ENCODE data around the gene RABGAP1.

The RABGAP1 gene

GRCh38 chr9:123049589-123050222 is 108.9 kb downstream of the RABGAP1 start:
- no peak for DNase-seq

- no peak for DNase-seq
Measured at GRCh38 chr9:123053046-123053445, 112.2 kb downstream of the RABGAP1 start.

DNA sequence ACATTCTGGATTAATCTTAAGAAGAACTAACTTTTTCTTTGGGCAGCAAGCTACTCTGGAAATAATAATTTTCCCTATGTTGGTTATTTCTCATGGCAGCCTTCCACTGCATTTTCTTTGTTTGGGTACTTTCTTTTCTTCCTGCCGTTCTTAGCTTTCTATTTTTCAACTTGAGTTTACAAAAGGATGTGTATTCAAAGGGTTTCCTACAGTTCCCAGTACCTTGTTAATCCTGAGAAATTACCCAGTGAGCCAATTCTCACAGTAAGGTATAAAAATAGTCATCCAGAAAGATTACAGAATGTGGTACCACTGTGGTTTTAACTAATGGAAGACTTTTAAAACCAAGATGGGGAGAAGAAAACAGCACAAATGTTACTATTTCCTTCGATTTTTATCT is 112.9 kb downstream of the RABGAP1 start:
- no peak for DNase-seq

GRCh38 chr9:123058834-123059233 is 118.0 kb downstream of the RABGAP1 start:
- no peak for DNase-seq

GRCh38 chr9:123059472-123060220 is 118.8 kb downstream of the RABGAP1 start:
- no peak for DNase-seq

DNA sequence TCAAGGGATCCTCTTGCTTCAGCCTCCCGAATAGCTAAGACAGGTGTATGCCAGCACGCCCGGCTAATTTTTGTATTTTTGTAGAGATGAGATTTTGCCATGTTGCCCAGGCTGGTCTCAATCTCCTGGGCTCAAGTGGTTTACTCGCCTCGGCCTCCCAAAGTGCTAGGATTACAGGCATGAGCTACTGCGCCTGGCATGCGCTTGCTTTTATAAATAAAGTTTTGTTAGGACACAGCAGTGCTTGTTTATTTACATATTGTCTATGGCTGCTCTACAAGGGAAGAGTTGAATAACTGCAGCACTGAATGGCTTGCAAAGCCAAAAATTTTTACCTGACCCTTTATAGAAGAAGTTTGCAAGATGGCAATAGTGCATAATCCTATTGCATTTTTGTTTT is 120.4 kb downstream of the RABGAP1 start:
- no peak for DNase-seq

GRCh38 chr9:123062351-123063176 is 121.7 kb downstream of the RABGAP1 start:
- DNase-seq = no peak

GRCh38 chr9:123063177-123063598 is 122.4 kb downstream of the RABGAP1 start:
- no peak for DNase-seq

GRCh38 chr9:123063896-123064295 is 123.1 kb downstream of the RABGAP1 start:
- no peak for DNase-seq

- DNase-seq = no peak
Measured at GRCh38 chr9:123064716-123065115, 123.9 kb downstream of the RABGAP1 start.

DNA sequence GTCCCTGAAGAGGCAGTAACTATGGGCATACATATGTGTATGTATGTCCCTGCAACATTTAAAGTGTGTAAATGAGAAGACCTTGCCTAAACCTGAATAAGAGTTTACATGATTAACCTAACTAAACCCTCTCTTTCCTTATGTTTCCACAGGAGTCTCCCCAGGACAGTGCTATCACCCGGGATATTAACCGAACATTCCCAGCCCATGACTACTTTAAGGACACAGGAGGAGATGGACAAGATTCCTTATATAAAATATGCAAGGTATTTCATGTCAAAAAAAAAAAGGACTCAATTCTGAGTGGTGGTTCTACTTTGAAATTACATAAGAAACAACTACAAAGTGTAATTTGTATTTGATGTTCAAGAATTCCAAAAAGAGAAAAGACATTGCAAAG is 124.4 kb downstream of the RABGAP1 start:
- no peak for DNase-seq

DNA sequence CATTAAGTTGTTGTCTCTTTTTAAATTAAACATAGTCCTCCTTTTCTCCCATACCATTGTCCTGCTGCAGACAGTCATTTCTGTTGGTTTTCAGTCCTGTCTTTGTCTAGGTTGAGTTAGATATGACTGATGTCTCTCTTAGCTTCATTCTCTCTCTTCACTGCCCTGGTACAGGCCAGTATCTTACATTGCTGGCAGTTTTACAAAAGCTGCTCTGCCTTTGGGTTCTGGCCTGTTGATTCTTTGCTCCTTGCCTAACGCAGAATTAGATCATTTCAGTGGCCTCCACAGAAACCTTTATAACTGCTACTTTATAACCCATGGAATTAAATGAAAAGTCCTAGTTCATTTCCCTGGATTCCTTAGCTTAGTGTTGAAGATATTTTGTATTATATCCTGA is 126.3 kb downstream of the RABGAP1 start:
- DNase-seq = no peak

- DNase-seq = no peak
Measured at GRCh38 chr9:123069010-123069481, 128.2 kb downstream of the RABGAP1 start.

- no peak for DNase-seq
Measured at GRCh38 chr9:123070198-123070597, 129.4 kb downstream of the RABGAP1 start.

- DNase-seq = no peak
Measured at GRCh38 chr9:123072407-123072995, 131.7 kb downstream of the RABGAP1 start.

GRCh38 chr9:123073441-123073840 is 132.6 kb downstream of the RABGAP1 start:
- no peak for DNase-seq

DNA sequence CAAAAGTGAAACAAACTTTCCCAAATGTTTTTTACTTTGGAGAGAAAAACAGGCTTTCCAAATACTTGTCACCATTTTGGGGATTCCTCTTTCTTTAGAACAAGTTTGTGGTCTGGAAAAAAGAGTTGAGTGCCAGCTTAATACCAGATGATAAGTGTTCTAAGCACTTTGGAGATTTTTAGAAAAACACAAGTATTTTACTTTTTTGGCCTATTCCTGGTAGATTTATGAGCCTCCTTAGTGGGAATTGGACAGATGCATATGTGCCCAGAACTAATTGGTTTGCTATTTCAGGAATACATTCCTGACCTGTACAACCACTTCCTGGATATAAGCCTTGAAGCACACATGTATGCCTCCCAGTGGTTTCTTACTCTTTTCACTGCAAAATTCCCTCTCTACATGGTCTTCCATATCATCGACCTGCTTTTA is 133.2 kb downstream of the RABGAP1 start:
- no peak for DNase-seq

DNA sequence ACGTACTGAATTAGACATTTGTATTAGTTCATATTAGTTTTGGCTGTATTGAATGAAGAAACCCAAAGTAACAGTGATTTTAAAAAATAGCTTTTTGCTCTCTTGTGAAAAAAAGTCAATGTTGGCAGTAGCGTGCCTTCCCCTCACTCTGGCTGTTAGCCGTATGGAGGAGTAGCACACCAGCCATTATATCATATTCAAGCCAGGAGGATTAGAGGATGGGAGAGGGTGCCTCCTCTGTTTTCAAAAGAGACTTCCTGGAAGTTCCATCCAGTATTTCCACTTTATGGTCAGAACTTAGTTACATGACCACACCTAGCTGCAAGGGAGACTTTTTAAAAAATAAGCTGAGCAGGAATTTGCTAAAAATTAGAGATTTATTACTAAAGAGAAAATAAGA is 133.8 kb downstream of the RABGAP1 start:
- DNase-seq = no peak

DNA sequence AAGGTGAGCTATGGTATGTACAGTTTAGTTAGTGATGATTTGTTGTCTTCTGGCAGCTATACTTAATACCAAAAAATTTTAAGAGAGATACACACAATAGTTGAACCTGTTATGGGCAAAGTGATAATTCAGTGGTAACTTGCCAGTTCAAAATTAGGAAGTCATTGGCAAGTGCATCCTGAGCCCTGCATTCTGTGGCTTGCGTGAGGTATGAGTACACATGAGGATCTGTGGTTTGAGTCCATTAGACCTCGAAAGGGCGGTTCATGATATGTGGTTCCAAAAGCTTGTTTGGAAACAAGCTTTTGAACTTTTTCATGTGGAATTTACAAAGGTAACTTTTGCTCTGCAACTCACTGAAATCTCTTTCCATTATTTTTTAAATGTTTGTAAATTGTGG is 139.6 kb downstream of the RABGAP1 start:
- no peak for DNase-seq

DNA sequence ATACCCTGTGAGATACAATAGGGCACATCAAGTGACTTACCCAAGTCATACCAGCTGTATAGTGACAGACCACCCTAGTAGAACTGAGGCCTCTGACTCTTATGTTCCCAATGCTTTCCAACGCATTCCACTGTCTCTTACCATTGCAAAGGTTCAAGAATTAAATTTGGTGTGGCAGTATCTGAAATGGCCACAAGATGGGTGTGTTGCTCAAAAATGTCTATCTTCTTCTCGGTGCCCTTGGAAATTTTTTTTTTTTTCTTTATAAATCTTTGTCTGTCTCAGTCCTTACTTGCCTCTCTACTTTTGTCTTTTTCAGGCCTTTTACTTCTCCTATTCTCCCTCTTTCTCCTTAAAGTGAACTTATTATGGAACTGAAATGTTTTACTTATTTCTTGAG is 141.0 kb downstream of the RABGAP1 start:
- no peak for DNase-seq

DNA sequence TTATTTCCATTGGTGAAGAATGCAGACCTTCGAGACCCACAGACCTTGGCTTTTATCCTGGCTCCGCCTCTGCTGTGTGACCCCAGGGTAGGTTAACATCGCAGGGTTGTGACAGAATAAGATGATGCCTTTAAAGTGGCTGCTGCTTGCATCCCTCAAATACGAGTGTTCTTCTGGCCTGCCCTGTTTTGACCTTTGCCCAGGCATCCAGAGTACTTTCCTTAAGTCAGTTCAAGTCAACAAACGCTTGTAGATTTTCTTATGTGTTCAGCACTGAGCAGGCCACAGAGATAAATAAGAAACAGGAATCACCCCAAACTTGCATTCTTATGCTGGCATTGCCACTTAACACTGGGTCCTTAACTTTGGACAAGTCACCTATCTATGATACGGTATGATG is 142.9 kb downstream of the RABGAP1 start:
- DNase-seq = no peak

GRCh38 chr9:123084256-123084655 is 143.4 kb downstream of the RABGAP1 start:
- no peak for DNase-seq

DNA sequence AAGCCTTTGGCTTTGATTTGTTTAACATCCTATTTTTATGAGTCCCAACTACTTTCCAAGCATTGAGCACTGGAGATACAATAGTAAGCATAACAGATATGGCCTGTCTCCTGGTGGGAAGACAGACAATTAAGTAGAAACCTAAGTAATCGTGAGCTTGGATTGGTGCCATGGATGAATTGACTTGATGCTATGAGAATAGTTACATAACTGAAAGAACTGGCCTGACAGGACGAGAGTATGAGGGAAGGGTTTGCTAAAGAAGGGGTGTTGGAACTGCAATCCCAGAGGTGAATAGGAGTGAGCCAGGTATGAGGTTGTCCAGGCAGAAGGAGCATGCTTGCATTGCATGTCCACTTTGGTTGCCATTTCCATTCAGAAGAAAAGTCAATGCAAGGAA is 145.1 kb downstream of the RABGAP1 start:
- DNase-seq = no peak

Data from stimulated activated CD4-positive, alpha-beta T cell treated with anti-CD3 and anti-CD28 coated beads, Interleukin-4, amount 100 ng/mL, for 4 hours (primary cell).